ENCODE data around the gene PHKG1. TPM values are rescaled to one million over a fixed set of nuclear protein-coding genes. Genes with fewer than 3 reads are reported as not detected.
"Not testable (repeated sequence)": the region's sequence is repeated elsewhere in the genome, so short reads cannot be mapped to it uniquely, and the experiment has no call there.

The PHKG1 gene
- total RNA-seq, 6 experiments from 2014 or later, result 0.19 to 0.68 (median 0.30) TPM; not detected in 1

DNA sequence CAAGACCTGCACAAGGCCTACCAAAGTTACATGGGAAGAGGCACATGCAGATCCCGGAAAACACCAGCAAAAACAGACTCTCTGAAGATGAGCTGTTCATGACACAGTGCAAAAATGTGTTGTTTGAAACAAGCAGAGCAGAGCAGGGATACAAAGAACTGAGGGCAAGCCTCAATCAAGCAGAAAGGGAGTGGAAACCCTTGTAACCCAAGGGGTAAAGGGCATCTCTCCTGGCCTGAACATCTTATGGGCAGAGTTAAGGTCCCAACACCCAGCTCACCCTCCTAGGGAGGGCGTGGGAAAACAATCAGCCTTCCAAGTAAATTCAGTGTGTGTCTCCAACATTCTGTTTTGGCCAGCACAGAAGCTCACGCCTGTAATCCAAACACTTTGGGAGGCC, 52.0 kb downstream of the PHKG1 start:
- Mint-ChIP-seq H3K27me3 (ENCODE audit: insufficient read depth) (no peaks in the 10 kb centered on the region; the same call in 1 of the 2 replicates), H3K4me3 (no peak overlapping the region)
- DNase-seq, result no peak

DNA sequence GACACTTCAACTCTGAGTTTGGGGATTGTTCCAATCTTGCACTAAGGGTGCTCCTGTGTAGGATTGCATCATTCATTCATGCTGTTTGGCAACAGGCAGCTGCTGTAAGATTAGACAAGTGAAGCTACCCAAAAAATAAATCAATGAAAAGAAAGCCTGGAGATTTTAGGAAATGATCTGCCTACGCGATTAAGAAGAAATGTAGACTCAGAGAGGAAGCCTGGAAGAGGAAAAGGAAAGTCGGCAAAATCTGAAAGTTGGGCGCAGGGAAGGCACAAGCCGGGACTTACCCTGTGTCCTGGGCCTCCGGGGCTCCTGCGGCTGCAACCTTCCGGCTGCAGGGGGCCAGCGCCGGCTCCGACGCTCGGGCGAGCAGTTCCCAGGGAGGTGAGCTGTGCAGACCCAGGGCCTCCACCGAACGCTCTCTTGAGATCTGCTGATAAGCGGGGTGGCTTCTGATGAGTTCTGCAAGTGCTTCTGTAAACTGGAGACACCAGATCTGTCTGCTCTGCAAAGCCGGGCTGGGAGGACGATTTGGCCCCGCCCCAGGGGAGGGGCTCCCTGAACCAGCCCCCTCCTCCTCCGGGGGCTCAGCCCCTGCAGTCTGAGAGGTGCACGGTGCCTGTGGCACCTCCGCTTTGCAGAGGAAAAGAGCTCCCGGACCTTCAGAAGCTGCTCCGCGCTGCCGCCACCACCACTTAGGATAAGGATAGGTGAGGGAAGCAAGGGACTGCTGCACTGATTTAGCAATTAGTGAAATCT, 58.9 kb downstream of the PHKG1 start:
- Mint-ChIP-seq H3K9me3 (no peaks in the 10 kb centered on the region), H3K4me3 (peak overlapping the region; percentile 90), H3K27me3 (ENCODE audit: insufficient read depth) (no peaks in the 10 kb centered on the region; the same call in 1 of the 2 replicates), H3K36me3 (ENCODE audit: low read depth) (0 out of 2 replicates have a peak, but pooled peaks cover 10% of the 10 kb centered on the region), H3K4me1 (ENCODE audit: low read depth) (peaks cover 22% of the 10 kb centered on the region), H3K27ac (peak overlapping the region; percentile 78)
- DNase-seq, result peak; percentile 58
- TF ChIP-seq, protein P1, sequence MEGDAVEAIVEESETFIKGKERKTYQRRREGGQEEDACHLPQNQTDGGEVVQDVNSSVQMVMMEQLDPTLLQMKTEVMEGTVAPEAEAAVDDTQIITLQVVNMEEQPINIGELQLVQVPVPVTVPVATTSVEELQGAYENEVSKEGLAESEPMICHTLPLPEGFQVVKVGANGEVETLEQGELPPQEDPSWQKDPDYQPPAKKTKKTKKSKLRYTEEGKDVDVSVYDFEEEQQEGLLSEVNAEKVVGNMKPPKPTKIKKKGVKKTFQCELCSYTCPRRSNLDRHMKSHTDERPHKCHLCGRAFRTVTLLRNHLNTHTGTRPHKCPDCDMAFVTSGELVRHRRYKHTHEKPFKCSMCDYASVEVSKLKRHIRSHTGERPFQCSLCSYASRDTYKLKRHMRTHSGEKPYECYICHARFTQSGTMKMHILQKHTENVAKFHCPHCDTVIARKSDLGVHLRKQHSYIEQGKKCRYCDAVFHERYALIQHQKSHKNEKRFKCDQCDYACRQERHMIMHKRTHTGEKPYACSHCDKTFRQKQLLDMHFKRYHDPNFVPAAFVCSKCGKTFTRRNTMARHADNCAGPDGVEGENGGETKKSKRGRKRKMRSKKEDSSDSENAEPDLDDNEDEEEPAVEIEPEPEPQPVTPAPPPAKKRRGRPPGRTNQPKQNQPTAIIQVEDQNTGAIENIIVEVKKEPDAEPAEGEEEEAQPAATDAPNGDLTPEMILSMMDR (IDR thresholded peaks at IDR 0.05), result peak; percentile 55

More for the DNA sequence above, 52.0 kb downstream of the PHKG1 start:
- TF ChIP-seq, protein P1 (IDR thresholded peaks at IDR 0.05), result no peak
- Mint-ChIP-seq H3K9me3 (no peaks in the 10 kb centered on the region), H3K4me1 (ENCODE audit: low read depth) (no peaks in the 10 kb centered on the region; the same call in none of the 2 replicates), H3K36me3 (ENCODE audit: low read depth) (peaks cover 12% of the 10 kb centered on the region), H3K27ac (peak overlapping the region; percentile 62)

DNA sequence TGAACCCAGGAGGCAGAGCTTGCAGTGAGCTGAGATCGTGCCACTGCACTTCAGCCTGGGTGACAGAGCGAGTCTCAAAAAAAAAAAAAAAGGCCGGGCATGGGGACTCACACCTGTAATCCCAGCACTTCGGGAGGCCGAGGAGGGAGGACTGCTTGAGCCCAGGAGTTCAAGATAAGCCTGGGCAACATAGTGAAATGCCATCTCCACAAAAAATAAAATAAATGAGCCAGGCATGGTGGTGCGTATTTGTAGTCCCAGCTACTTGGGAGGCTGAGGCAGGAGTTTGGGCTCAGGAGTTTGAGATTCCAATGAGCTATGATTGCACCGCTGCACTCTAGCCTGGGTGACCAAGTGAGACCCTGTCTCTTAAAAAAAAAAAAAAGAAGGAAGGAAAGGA, 60.2 kb downstream of the PHKG1 start:
- not testable (repeated sequence) for H3K27ac Mint-ChIP-seq; H3K9me3 Mint-ChIP-seq; H3K27me3 Mint-ChIP-seq (ENCODE audit: insufficient read depth); DNase-seq; H3K4me3 Mint-ChIP-seq; H3K36me3 Mint-ChIP-seq (ENCODE audit: low read depth)
- H3K4me1 Mint-ChIP-seq (ENCODE audit: low read depth), result peaks cover 23% of the 10 kb centered on the region

DNA sequence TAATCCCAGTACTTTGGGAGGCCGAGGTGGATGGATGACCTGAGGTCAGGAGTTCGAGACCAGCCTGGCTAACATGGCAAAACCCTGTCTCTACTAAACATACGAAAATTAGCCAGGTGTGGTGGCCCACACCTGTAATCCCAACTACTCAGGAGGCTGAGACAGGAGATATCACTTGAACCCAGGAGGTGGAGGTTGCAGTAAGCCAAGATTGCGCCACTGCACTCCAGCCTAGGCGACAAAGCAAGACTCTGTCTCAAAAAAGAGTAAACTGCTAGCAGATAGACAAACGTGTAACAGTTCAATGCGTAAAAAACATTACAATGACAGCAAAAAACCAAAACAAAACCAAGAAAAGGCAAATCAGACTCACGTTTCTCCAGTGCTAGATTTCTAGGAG, 61.2 kb downstream of the PHKG1 start:
- H3K4me1 Mint-ChIP-seq (ENCODE audit: low read depth), result peaks cover 23% of the 10 kb centered on the region
- DNase-seq; H3K27ac Mint-ChIP-seq; H3K36me3 Mint-ChIP-seq (ENCODE audit: low read depth); H3K9me3 Mint-ChIP-seq; H3K4me3 Mint-ChIP-seq; H3K27me3 Mint-ChIP-seq (ENCODE audit: insufficient read depth): not testable (repeated sequence)

DNA sequence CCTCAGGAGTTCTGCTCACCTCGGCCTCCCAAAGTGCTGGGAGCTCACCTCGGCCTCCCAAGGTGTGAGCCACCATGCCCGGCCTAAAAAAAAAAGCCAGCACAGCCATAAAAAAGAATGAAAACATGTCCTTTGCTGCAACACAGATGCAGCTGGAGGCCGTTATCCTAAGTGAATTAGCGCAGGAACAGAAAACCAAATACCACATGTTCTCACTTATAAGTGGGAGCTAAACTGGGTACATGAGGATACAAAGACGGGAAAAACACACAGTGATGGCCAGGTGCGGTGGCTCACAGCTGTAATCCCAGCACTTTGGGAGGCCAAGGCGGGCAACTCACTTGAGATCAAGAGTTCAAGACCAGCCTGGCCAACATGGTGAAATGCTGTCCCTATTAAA, 62.4 kb downstream of the PHKG1 start:
- TF ChIP-seq, protein P1 (IDR thresholded peaks at IDR 0.05), result no peak
- H3K27ac Mint-ChIP-seq, result no peak overlapping the region

More for the DNA sequence above, 62.4 kb downstream of the PHKG1 start:
- H3K9me3 Mint-ChIP-seq, result no peaks in the 10 kb centered on the region
- peaks cover 10% of the 10 kb centered on the region; the same call in 1 of the 2 replicates for H3K36me3 Mint-ChIP-seq (ENCODE audit: low read depth)
- H3K4me1 Mint-ChIP-seq (ENCODE audit: low read depth), result peaks cover 23% of the 10 kb centered on the region
- H3K27me3 Mint-ChIP-seq (ENCODE audit: insufficient read depth), result no peaks in the 10 kb centered on the region
- no peak for DNase-seq
- no peak overlapping the region for H3K4me3 Mint-ChIP-seq

Other genes with a start within 250 kb of the PHKG1 start
- not detected for gene SEPTIN14, start 230.2 kb downstream of the PHKG1 start, total RNA-seq (2021; fragmentation: NEBNext Ultra II Directional; extraction: Animal tissue kit (Norgen Biotek cat#: 25700))
- gene ZNF713, start 205.5 kb downstream of the PHKG1 start, total RNA-seq (2021; fragmentation: NEBNext Ultra II Directional; extraction: Animal tissue kit (Norgen Biotek cat#: 25700)), result under 1 TPM; 0.31 to 0.94 (median 0.70) TPM
- 10 to 100 TPM; 14.5 to 20.1 (median 16.2) TPM for gene MRPS17, start 141.1 kb downstream of the PHKG1 start, total RNA-seq (2021; fragmentation: NEBNext Ultra II Directional; extraction: Animal tissue kit (Norgen Biotek cat#: 25700))
- 10 to 100 TPM; 27.6 to 34.0 (median 30.6) TPM for gene NIPSNAP2, start 128.4 kb downstream of the PHKG1 start, total RNA-seq (2021; fragmentation: NEBNext Ultra II Directional; extraction: Animal tissue kit (Norgen Biotek cat#: 25700))
- 10 to 100 TPM; 20.3 to 27.1 (median 21.8) TPM for gene PSPH, start 41.5 kb downstream of the PHKG1 start, total RNA-seq (2021; fragmentation: NEBNext Ultra II Directional; extraction: Animal tissue kit (Norgen Biotek cat#: 25700))
- 100 to 1,000 TPM; 164 to 197 (median 180) TPM for gene CCT6A, start 41.2 kb downstream of the PHKG1 start, total RNA-seq (2021; fragmentation: NEBNext Ultra II Directional; extraction: Animal tissue kit (Norgen Biotek cat#: 25700))
- gene SUMF2, start 28.7 kb downstream of the PHKG1 start, total RNA-seq (2021; fragmentation: NEBNext Ultra II Directional; extraction: Animal tissue kit (Norgen Biotek cat#: 25700)), result 100 to 1,000 TPM; 117 to 151 (median 127) TPM
- gene CHCHD2, start 13.5 kb upstream of the PHKG1 start, total RNA-seq (2021; fragmentation: NEBNext Ultra II Directional; extraction: Animal tissue kit (Norgen Biotek cat#: 25700)), result 100 to 1,000 TPM; 386 to 430 (median 398) TPM
- gene NUPR2, start 23.5 kb upstream of the PHKG1 start, total RNA-seq (2021; fragmentation: NEBNext Ultra II Directional; extraction: Animal tissue kit (Norgen Biotek cat#: 25700)), result not detected